H1 (cell line): ENCODE data around the gene INPP5F. TPM values are rescaled to one million over a fixed set of nuclear protein-coding genes. Genes with fewer than 3 reads are reported as not detected.

Source experiments
- GTF2F1 ChIP-seq: IDR thresholded peaks from 2 replicates; pipeline ENCODE4 v1.6.1; 2012; ENCODE audit warnings: low read depth, low read length, improper control_type of control experiment, borderline replicate concordance
- NRF1 ChIP-seq: IDR thresholded peaks from 2 replicates; pipeline ENCODE4 v1.6.1; 2011; ENCODE audit warnings: mild to moderate bottlenecking, low read depth, low read length, improper control_type of control experiment
- SAP30 ChIP-seq: fragments of 300-600 bp; sonication (generic); IDR thresholded peaks from 2 replicates; pipeline ENCODE4 v1.7.1; 2012; ENCODE audit warnings: low read length, moderate library complexity, mild to moderate bottlenecking, inconsistent platforms; ENCODE audit not compliant: insufficient read depth, insufficient replicate concordance
- SIX5 ChIP-seq: IDR thresholded peaks from 2 replicates; pipeline ENCODE4 v1.6.1; 2011; ENCODE audit warnings: mild to moderate bottlenecking, low read depth, low read length
- TAF1 ChIP-seq: IDR thresholded peaks from 2 replicates; pipeline ENCODE4 v1.6.1; 2011; ENCODE audit warnings: mild to moderate bottlenecking, low read depth, low read length
- TBP ChIP-seq: IDR thresholded peaks from 2 replicates; pipeline ENCODE4 v1.6.1; 2011; ENCODE audit warnings: low read depth, low read length, improper control_type of control experiment
- polyA plus RNA-seq, 7 experiments: library from polyadenylated mRNA; depleted of rRNA in 3 of 7; stranded (reverse) in 5 of 7; unstranded in 2 of 7; fragments of >200 nt in 5 of 7; fragments of 200-250 nt in 2 of 7; gene quantifications; 1 replicate in 5 of 7; 2 replicates in 1 of 7; 4 replicates in 1 of 7; pipeline versions ENCODE4 v1.2.1 to v1.2.3, GENCODE V29; 2011 to 2013; ENCODE audit warnings: missing spikeins in 2 of 7, mixed read lengths in 2 of 7
- total RNA-seq: library from RNA; stranded (reverse); fragmentation: NEBNext Ultra II Directional; extraction: Animal tissue kit (Norgen Biotek cat#: 25700); gene quantifications from 2 replicates; pipeline ENCODE4 v1.2.1, GENCODE V29; 2021

The INPP5F gene
- total and polyA plus RNA-seq, 2 of the 8 experiments (the other 6 are each of a cell fraction or from before 2014, with no cell fraction given): 50.1 to 101 TPM

GRCh38 chr10:119723624-119724023 is 2.2 kb upstream of the INPP5F start (continued):
- no peak for TF ChIP-seq TAF1
- no peak for TF ChIP-seq SAP30
- no peak for TF ChIP-seq GTF2F1
- TF ChIP-seq TBP: no peak
- no peak for TF ChIP-seq SIX5
- TF ChIP-seq NRF1: no peak
